Activated CD4-positive, alpha-beta T cell treated with anti-CD3 and anti-CD28 coated beads, Interleukin-2, amount 10 ng/mL, durations not matched to agents 7 days and 5 days (primary cell): Measurements from ENCODE around the gene KRTAP1-1. TPM values are rescaled to one million over a fixed set of nuclear protein-coding genes. Genes with fewer than 3 reads are reported as not detected.
"Not testable (repeated sequence)": the region's sequence is repeated elsewhere in the genome, so short reads cannot be mapped to it uniquely, and the experiment has no call there.

Experiments
- CTCF ChIA-PET: fragments of 350-600 bp; sonication (Branson Sonifier 250); formaldehyde crosslinking; loops from one replicate; lab custom pipeline; 2021; ENCODE audit warnings: antibody characterized with exemption; lab: Charles Lee
- POLR2A ChIA-PET: fragments of 350-600 bp; sonication (Branson Sonifier 250); formaldehyde crosslinking; loops from one replicate; lab custom pipeline; 2021; ENCODE audit warnings: antibody characterized with exemption; lab: Charles Lee
- DNase-seq: peaks from one replicate; pipeline ENCODE4 v3.0.0-alpha.2; 2020
- H3K27ac Mint-ChIP-seq: one replicate; pipeline ENCODE4 v1.8.0; 2021; ENCODE audit warnings: mild to moderate bottlenecking, moderate library complexity, mixed read lengths
- H3K27me3 Mint-ChIP-seq: one replicate; pipeline ENCODE4 v1.8.0; 2021; ENCODE audit warnings: mixed read lengths
- H3K36me3 Mint-ChIP-seq: one replicate; pipeline ENCODE4 v1.8.0; 2021; ENCODE audit warnings: low read depth, mixed read lengths
- H3K4me1 Mint-ChIP-seq: one replicate; pipeline ENCODE4 v1.8.0; 2021; ENCODE audit warnings: mixed read lengths
- H3K4me3 Mint-ChIP-seq: one replicate; pipeline ENCODE4 v1.8.0; 2021; ENCODE audit warnings: mild to moderate bottlenecking, moderate library complexity, mixed read lengths
- H3K9me3 Mint-ChIP-seq: one replicate; pipeline ENCODE4 v1.8.0; 2021; ENCODE audit warnings: mixed read lengths
- total RNA-seq, 2 experiments: library from RNA; stranded (reverse); gene quantifications; one replicate each; pipeline ENCODE4 v1.2.3, GENCODE V29; 2021

KRTAP1-1 gene
- total RNA-seq, 2 experiments from 2014 or later = not detected

DNA sequence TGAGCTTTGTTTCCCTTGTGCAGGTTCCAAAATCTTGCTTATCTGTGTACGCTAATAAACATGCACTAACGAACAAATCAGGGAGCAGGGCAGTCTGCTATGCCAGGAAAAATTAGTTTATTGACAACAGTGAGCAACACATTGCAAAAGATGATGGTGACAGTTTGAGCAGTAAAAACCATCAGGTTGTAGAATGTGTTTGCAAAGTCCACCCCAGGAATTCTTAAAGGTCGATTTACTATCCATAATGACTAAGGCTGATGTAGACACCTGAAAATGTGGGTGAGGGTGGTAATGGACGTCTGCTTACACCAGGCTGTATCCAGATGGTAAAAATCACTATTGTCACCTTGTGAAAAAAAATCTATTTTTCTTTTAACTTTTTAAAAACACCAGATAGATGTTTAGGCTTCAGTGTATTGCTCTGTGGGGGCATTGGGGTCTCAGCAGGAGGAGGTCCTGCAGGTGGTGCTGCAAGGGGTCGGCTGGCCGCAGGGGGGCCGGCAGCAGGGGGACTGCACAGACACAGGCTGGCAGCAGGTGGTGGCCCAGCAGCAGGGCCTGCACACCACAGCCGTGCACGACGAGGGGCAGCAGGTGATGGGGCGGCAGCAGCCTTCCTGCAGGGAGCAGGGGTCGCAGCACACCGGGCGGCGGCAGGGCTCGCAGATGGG lies 23.9 kb upstream of the KRTAP1-1 start:
- H3K4me1 Mint-ChIP-seq, H3K27ac Mint-ChIP-seq, H3K36me3 Mint-ChIP-seq, POLR2A ChIA-PET, H3K4me3 Mint-ChIP-seq, DNase-seq, CTCF ChIA-PET, H3K9me3 Mint-ChIP-seq: not testable (repeated sequence)
- peaks cover 20% of the 10 kb centered on the region for H3K27me3 Mint-ChIP-seq

- CTCF ChIA-PET = no interaction called here
- H3K27ac Mint-ChIP-seq = no peak overlapping the region
- no peak for DNase-seq
- H3K27me3 Mint-ChIP-seq = peaks cover 24% of the 10 kb centered on the region
- POLR2A ChIA-PET = no interaction called here
- H3K4me1 Mint-ChIP-seq = no peaks in the 10 kb centered on the region
- H3K9me3 Mint-ChIP-seq = no peaks in the 10 kb centered on the region
- no peaks in the 10 kb centered on the region for H3K36me3 Mint-ChIP-seq
- H3K4me3 Mint-ChIP-seq = no peak overlapping the region
These were observed 23.1 kb upstream of the KRTAP1-1 start for GRCh38 chr17:41064301-41064700.

GRCh38 chr17:41063449-41063848 lies 22.2 kb upstream of the KRTAP1-1 start:
- peaks cover 27% of the 10 kb centered on the region for H3K27me3 Mint-ChIP-seq
- H3K36me3 Mint-ChIP-seq = no peaks in the 10 kb centered on the region
- POLR2A ChIA-PET = no interaction called here
- DNase-seq = no peak
- CTCF ChIA-PET = no interaction called here
- H3K9me3 Mint-ChIP-seq = no peaks in the 10 kb centered on the region
- no peak overlapping the region for H3K4me3 Mint-ChIP-seq
- H3K4me1 Mint-ChIP-seq = no peaks in the 10 kb centered on the region
- no peak overlapping the region for H3K27ac Mint-ChIP-seq

GRCh38 chr17:41061964-41062363 lies 20.7 kb upstream of the KRTAP1-1 start:
- POLR2A ChIA-PET = no interaction called here
- CTCF ChIA-PET = no interaction called here
- Mint-ChIP-seq H3K36me3 (no peaks in the 10 kb centered on the region), H3K4me3 (no peak overlapping the region), H3K27ac (no peak overlapping the region), H3K4me1 (no peaks in the 10 kb centered on the region), H3K27me3 (peaks cover 29% of the 10 kb centered on the region), H3K9me3 (peaks cover 7% of the 10 kb centered on the region)
- no peak for DNase-seq

DNA sequence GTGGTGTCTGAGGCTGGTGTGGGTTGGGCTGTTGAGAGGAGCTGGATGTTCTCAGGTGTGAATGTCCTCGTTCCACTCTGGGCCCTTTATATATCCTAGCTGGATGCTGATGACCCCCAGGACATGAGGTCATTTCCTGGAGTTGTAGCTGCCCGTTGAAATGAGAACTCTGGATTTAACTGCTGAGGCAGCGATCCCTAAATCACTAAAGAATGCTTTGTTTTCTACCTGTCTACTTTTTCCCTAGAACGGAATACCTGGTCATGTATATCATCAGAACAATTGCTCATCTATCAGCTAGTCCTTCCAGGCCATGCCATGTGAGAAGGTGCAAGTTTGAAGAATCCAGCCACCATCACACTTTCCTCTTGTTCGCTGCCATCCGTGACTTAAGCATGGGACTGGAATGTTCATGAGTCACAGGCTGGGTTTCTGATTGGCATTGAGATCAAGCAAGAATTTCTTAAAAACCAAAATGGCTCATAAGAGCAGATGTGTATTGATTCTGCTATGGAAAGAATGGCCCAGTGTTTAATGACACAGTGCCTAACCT lies 18.9 kb upstream of the KRTAP1-1 start, which contains the start of gene KRTAP2-3:
TSS of gene KRTAP2-3 (minus strand) at position 63 of the 553 bp plus-strand sequence. CDS start 64 bp downstream, outside the sequence.
- Mint-ChIP-seq H3K9me3 (peaks cover 7% of the 10 kb centered on the region), H3K4me3 (no peak within 1 kb of the TSS), H3K27ac (no peak within 1 kb of the TSS), H3K27me3 (peaks cover 29% of the 10 kb centered on the region), H3K4me1 (no peaks in the 10 kb centered on the region), H3K36me3 (no peaks in the 10 kb centered on the region)
- POLR2A ChIA-PET = no interaction called here
- no peak for DNase-seq
- CTCF ChIA-PET = no interaction called here

DNA sequence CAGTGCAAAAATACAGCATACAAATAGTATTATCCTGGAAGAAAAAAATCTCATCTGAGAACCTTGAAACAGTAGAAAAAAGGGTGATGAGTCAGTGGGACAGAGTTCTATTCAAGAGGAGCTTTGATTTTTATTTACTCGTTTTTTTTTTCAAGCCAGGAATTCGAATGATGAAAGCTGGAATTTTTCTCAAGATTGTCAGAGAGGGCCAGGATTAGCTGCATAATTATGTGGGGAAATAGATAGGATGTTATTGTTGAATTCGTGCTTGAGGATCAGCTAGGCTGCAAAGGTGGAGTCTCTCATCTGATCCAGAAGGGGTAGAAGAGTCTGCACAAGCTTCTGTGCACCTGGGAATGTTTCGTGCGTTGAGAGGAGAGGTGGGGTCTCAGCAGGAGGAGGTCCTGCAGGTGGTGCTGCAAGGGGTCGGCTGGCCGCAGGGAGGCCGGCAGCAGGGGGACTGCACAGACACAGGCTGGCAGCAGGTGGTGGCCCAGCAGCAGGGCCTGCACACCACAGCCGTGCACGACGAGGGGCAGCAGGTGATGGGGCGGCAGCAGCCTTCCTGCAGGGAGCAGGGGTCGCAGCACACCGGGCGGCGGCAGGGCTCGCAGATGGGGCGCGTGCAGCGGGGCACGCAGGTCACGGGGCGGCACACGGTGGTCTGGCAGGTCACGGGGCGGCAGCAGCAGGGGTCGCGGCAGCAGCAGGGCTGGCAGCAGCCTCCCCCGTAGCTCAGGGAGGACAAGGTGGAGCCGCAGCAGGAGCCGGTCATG lies 18.2 kb upstream of the KRTAP1-1 start:
- POLR2A ChIA-PET, H3K36me3 Mint-ChIP-seq, H3K4me3 Mint-ChIP-seq, H3K4me1 Mint-ChIP-seq, H3K27ac Mint-ChIP-seq, DNase-seq, H3K9me3 Mint-ChIP-seq: not testable (repeated sequence)
- peaks cover 29% of the 10 kb centered on the region for H3K27me3 Mint-ChIP-seq
- CTCF ChIA-PET = interaction anchor here (0.6 kb wide), 1 partner anchor 347 kb away, joined by 5 read pairs; no protein-coding TSS in a partner anchor

DNA sequence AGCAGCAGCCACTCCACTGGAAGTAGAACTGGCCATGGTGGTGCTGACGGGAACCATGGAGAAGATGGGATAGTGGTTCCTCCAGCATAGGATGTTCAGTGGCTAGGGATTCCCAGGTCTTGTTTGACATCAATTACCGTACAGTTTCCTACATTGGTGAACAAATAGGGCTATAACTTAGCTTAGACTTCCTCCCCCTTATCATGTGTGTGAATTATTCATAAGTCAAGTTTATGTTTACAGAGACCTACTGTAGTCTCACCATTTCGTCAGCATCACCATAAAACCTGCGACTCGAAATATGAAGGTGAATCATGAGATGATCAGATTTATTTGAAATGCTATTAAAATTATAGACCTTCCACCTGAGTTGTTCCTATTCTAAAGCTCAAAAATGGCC lies 17.5 kb upstream of the KRTAP1-1 start:
- Mint-ChIP-seq H3K27me3 (peaks cover 29% of the 10 kb centered on the region), H3K27ac (no peak overlapping the region), H3K4me1 (no peaks in the 10 kb centered on the region), H3K9me3 (peaks cover 7% of the 10 kb centered on the region), H3K4me3 (no peak overlapping the region), H3K36me3 (no peaks in the 10 kb centered on the region)
- ChIA-PET POLR2A (no interaction called here), CTCF (interaction anchor here (0.6 kb wide), 1 partner anchor 348 kb away, joined by 5 read pairs; no protein-coding TSS in a partner anchor)
- DNase-seq = no peak

DNA sequence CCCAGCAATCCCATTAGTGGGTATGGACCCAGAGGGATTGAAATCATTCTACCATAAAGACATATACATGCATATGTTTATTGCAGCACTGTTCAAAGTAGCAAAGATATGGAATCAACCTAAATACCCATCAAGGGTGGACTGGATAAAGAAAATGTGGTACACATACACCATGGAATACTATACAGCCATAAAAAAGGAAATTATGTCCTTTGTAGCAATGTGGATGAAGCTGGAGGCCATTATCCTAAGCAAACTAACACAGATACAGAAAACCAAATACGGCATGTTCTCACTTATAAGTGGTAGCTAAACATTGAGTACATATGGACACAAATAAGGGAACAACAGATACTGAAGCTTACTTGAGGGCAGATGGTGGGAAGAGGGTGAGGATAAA lies 16.3 kb upstream of the KRTAP1-1 start:
- CTCF ChIA-PET = no interaction called here
- POLR2A ChIA-PET = no interaction called here
- Mint-ChIP-seq H3K27me3 (peaks cover 27% of the 10 kb centered on the region), H3K4me3 (no peak overlapping the region), H3K36me3 (no peaks in the 10 kb centered on the region), H3K4me1 (no peaks in the 10 kb centered on the region), H3K27ac (no peak overlapping the region), H3K9me3 (peaks cover 7% of the 10 kb centered on the region)
- DNase-seq = no peak

GRCh38 chr17:41055130-41055529 lies 13.9 kb upstream of the KRTAP1-1 start, which contains the start of gene KRTAP2-2:
KRTAP2-2 (minus strand) TSS chr17:41055230; CDS start chr17:41055211, 19 bp downstream.
- H3K4me3 Mint-ChIP-seq, CTCF ChIA-PET, H3K4me1 Mint-ChIP-seq, POLR2A ChIA-PET, DNase-seq, H3K9me3 Mint-ChIP-seq, H3K36me3 Mint-ChIP-seq, H3K27ac Mint-ChIP-seq: not testable (repeated sequence)
- H3K27me3 Mint-ChIP-seq = peaks cover 13% of the 10 kb centered on the region

- H3K27ac Mint-ChIP-seq, H3K4me3 Mint-ChIP-seq, H3K36me3 Mint-ChIP-seq, H3K4me1 Mint-ChIP-seq, CTCF ChIA-PET, DNase-seq, H3K9me3 Mint-ChIP-seq, POLR2A ChIA-PET: not testable (repeated sequence)
- H3K27me3 Mint-ChIP-seq = peaks cover 11% of the 10 kb centered on the region
These were observed 13.3 kb upstream of the KRTAP1-1 start for GRCh38 chr17:41054556-41054955.

DNA sequence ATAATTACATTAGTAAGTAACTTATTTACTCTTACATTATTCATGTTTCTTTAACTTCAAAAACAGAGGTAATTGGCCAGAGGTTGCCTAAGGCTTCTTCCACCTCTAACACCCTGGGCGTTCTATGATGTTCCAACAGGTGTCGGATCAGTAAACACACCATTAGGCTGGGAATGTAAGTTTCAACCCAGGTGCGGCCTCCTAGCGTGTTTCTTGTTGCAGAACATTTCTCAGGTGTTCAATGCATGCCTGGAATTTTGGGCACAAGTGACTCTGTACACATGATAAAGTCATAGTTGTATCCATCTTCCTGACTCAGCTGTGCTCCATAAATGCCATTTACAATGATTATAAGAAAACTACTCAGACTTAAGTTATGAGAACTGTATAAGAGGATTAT lies 12.8 kb upstream of the KRTAP1-1 start:
- CTCF ChIA-PET = no interaction called here
- Mint-ChIP-seq H3K27ac (no peak overlapping the region), H3K4me1 (no peaks in the 10 kb centered on the region), H3K27me3 (peaks cover 8% of the 10 kb centered on the region), H3K9me3 (peaks cover 7% of the 10 kb centered on the region), H3K36me3 (no peaks in the 10 kb centered on the region), H3K4me3 (no peak overlapping the region)
- POLR2A ChIA-PET = no interaction called here
- DNase-seq = no peak

GRCh38 chr17:41052566-41052965 lies 11.3 kb upstream of the KRTAP1-1 start:
- Mint-ChIP-seq H3K27me3 (peaks cover 9% of the 10 kb centered on the region), H3K27ac (no peak overlapping the region), H3K36me3 (no peaks in the 10 kb centered on the region), H3K4me3 (no peak overlapping the region), H3K4me1 (no peaks in the 10 kb centered on the region), H3K9me3 (peaks cover 5% of the 10 kb centered on the region)
- ChIA-PET POLR2A (no interaction called here), CTCF (no interaction called here)
- DNase-seq = no peak

DNA sequence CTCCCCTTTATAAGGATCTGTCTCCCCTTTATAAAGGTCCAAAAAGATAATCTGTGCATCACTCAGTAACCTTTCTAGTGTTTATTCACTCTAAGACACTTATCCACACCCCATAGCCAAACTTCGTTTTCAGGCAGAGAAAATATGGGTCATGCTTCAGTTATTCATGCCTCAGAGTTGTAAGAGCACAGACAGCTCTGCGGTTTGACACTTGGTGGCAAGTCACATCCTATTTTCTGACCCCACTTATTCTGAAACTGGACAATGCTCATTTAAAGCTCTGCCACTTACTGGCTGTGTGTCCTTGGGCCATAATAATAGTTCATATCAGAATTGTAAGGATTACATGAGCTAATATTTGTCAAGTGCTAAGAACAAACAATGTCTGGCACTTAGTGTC lies 7.9 kb upstream of the KRTAP1-1 start:
- Mint-ChIP-seq H3K4me1 (peaks cover 1% of the 10 kb centered on the region), H3K9me3 (peaks cover 2% of the 10 kb centered on the region), H3K27ac (no peak overlapping the region), H3K4me3 (no peak overlapping the region), H3K27me3 (peaks cover 17% of the 10 kb centered on the region), H3K36me3 (no peaks in the 10 kb centered on the region)
- no peak for DNase-seq
- CTCF ChIA-PET = no interaction called here
- POLR2A ChIA-PET = no interaction called here
